ENCODE data around the gene COPRS.
A peak's percentile ranks its signal among the peaks of the same experiment; 100 is the strongest.

Gene COPRS, protein sequence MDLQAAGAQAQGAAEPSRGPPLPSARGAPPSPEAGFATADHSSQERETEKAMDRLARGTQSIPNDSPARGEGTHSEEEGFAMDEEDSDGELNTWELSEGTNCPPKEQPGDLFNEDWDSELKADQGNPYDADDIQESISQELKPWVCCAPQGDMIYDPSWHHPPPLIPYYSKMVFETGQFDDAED

DNA sequence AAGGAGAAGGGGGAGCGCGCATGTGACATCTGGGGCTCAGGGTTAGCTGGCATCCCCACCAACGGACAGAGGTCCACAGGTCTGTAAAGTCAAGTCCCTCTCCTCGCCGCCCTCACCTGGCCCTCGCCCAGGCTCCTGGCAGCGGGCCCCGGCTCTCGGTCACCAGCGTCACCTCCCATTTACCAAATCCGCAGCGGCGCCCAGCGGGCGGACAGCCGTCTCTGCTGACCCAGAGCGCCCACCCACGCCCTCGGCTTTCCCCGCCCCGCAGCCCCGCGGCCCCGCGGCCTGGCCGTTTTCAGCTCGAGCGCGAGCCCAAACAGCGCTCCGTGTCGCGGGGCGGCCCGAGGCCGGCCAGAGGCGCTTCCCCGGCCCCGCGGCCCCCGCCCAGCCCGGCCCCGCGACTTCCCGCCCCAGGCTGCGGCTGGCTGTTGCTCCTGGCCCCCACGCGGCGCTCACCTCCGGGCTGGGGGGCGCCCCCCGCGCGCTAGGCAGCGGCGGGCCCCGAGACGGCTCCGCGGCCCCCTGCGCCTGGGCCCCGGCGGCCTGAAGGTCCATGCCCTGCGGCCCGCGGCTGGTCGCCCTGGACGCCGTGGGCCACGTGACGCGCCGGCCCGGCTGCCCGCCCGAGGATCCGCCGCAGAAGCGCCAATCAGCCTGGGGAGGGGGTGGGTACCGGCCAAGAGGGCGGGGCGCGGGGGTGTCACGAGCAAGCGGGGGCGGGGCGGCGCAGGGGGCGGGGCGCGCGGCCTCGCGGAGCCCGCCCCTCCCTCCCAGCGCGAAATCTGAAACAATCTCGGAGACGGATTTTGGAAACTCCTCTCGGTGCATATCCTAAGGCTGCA lies at the start of gene COPRS:
Gene COPRS, minus strand, starts transcription at position 603 of the 845 bp plus-strand sequence. Its CDS starts 45 bp downstream, at position 558.
- Histone ChIP-seq H3K4me1 (ENCODE audit: insufficient read depth, low read length) (no peaks in the 10 kb centered on the region), H3K9ac (ENCODE audit: low read depth, low read length) (peak within 1 kb of the TSS; percentile 65), H3K9me3 (ENCODE audit: control insufficient read depth, insufficient read depth, low read length) (no peaks in the 10 kb centered on the region), H3K36me3 (ENCODE audit: insufficient read depth, low read length) (peaks cover 7% of the 10 kb centered on the region; the same call in 1 of the 2 replicates)

GRCh38 chr17:31908386-31908785 lies 49.3 kb upstream of the COPRS start:
- Histone ChIP-seq H3K36me3 (ENCODE audit: insufficient read depth, low read length) (no peaks in the 10 kb centered on the region), H3K9me3 (ENCODE audit: control insufficient read depth, insufficient read depth, low read length) (no peaks in the 10 kb centered on the region), H3K4me1 (ENCODE audit: insufficient read depth, low read length) (no peaks in the 10 kb centered on the region), H3K9ac (ENCODE audit: low read depth, low read length) (no peak overlapping the region)

DNA sequence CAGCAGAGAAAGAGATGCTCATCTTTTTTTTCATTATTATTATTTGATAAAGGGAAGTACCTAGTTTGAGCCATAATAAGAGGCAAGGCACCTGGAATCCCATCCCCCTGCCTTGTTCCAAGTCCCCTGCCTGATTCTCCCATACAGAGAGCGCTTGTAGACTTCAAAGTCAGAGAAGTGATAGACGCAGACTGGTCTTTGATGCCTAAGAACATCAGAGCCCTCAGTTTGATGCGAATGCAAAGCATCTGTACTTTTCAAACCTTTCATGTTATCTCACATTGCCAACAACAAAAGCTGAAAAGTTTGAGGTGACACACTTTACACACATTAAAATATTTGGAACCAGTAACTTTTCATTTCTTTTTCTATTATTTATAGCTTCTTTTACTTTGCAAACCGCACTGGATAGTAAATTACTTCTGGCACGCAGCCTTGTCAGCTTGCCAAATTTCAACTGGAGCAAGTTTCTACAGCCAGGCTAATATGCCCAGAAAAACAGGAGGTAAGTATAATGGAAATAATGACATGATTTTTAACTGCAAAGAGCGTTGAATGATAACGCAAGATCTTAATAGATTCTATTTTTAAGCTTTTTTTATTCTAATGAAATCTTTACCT lies 48.4 kb upstream of the COPRS start:
- H3K4me1 ChIP-seq (ENCODE audit: insufficient read depth, low read length): 0 out of 2 replicates have a peak, but pooled peaks cover 1% of the 10 kb centered on the region
- H3K9me3 ChIP-seq (ENCODE audit: control insufficient read depth, insufficient read depth, low read length): no peaks in the 10 kb centered on the region
- H3K9ac ChIP-seq (ENCODE audit: low read depth, low read length): no peak overlapping the region
- H3K36me3 ChIP-seq (ENCODE audit: insufficient read depth, low read length): no peaks in the 10 kb centered on the region

DNA sequence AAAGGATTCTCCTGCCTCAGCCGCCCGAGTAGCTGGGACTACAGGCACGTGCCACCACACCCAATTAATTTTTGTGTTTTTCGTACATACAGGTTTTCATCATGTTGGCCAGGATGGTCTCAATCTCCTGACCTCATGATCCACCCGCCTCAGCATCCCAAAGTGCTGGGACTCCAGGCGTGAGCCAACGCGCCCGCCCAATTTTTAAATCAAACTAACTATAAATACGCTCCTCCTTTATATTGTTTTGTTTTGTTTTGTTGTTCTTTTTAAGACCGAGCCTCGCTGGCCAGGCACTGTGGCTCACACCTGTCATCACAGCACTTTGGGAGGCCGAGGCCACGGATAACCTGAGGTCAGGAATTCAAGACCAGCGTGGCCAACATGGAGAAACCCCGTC lies 44.4 kb upstream of the COPRS start:
- Histone ChIP-seq H3K9ac (ENCODE audit: low read depth, low read length) (no peak overlapping the region), H3K9me3 (ENCODE audit: control insufficient read depth, insufficient read depth, low read length) (no peaks in the 10 kb centered on the region), H3K4me1 (ENCODE audit: insufficient read depth, low read length) (0 out of 2 replicates have a peak, but pooled peaks cover 3% of the 10 kb centered on the region), H3K36me3 (ENCODE audit: insufficient read depth, low read length) (peaks cover 10% of the 10 kb centered on the region; the same call in 1 of the 2 replicates)

- Histone ChIP-seq H3K4me1 (ENCODE audit: insufficient read depth, low read length) (0 out of 2 replicates have a peak, but pooled peaks cover 3% of the 10 kb centered on the region), H3K36me3 (ENCODE audit: insufficient read depth, low read length) (peaks cover 12% of the 10 kb centered on the region), H3K9ac (ENCODE audit: low read depth, low read length) (no peak overlapping the region)
These were observed 43.6 kb upstream of the COPRS start for GRCh38 chr17:31902693-31903092.

GRCh38 chr17:31900877-31901276 lies 41.8 kb upstream of the COPRS start:
- Histone ChIP-seq H3K9me3 (ENCODE audit: control insufficient read depth, insufficient read depth, low read length) (no peaks in the 10 kb centered on the region), H3K36me3 (ENCODE audit: insufficient read depth, low read length) (peaks cover 13% of the 10 kb centered on the region), H3K4me1 (ENCODE audit: insufficient read depth, low read length) (0 out of 2 replicates have a peak, but pooled peaks cover 3% of the 10 kb centered on the region), H3K9ac (ENCODE audit: low read depth, low read length) (peak overlapping the region; percentile 97)

More at GRCh38 chr17:31902693-31903092, 43.6 kb upstream of the COPRS start:
- H3K9me3 ChIP-seq (ENCODE audit: control insufficient read depth, insufficient read depth, low read length): no peaks in the 10 kb centered on the region

DNA sequence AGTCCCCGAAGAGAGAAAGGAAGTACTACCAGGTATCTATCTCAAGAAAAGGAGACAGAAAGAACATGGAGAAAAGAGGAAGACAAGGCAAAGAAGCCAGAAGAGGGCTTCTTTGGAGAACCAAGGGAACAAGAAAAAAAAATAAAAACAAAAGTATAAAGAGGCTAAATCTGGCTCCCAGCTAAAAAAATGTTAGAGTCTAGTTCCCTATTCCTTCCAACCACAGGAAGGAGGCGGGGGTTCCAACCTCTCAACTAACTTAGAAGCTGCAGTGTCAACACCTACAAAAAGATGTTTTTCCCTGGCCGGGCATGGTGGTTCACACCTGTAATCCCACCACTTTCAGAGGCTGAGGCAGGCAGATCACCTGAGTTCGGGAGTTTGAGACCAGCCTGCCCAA lies 29.1 kb upstream of the COPRS start:
- H3K4me1 ChIP-seq (ENCODE audit: insufficient read depth, low read length): no peaks in the 10 kb centered on the region
- peaks cover 23% of the 10 kb centered on the region for H3K36me3 ChIP-seq (ENCODE audit: insufficient read depth, low read length)
- H3K9me3 ChIP-seq (ENCODE audit: control insufficient read depth, insufficient read depth, low read length): no peaks in the 10 kb centered on the region
- H3K9ac ChIP-seq (ENCODE audit: low read depth, low read length): no peak overlapping the region

DNA sequence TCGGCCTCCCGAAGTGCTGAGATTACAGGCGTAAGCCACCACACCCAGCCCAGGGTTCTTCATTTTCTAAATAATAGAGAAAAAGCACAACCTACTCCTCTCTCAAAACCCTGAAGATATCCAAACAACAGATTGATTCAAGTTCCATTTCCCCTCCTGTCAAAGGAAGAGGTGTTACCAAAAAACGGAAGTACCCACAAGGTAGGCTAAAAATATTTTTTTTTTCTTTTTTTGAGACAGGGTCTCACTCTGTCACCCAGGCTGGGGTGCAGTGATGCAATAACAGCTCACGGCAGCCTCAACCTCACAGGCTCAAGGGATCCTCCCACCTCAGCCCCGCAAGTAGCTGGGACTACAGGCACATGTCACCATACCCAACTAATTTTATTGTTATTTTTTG lies 23.5 kb upstream of the COPRS start:
- Histone ChIP-seq H3K36me3 (ENCODE audit: insufficient read depth, low read length) (peaks cover 39% of the 10 kb centered on the region), H3K4me1 (ENCODE audit: insufficient read depth, low read length) (no peaks in the 10 kb centered on the region), H3K9me3 (ENCODE audit: control insufficient read depth, insufficient read depth, low read length) (no peaks in the 10 kb centered on the region), H3K9ac (ENCODE audit: low read depth, low read length) (no peak overlapping the region)

DNA sequence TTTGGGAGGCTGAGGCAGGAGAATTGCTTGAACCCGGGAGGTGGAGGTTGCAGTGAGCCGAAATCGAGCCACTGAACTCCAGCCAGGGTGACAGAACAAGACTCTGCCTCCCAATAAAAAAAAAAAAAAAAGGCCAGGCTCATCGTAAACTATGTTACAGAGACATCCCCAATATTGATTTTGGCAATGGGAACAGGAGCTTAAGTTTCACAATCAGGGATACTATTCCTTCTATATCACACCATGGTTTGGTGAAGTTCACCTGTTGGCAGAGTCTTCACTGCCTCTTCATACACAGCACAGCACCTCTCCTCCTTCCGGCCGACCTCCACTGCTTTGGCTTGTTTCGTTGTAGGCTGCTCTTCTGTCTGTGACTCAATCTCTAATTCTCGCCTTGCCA lies 21.3 kb upstream of the COPRS start:
- H3K36me3 ChIP-seq (ENCODE audit: insufficient read depth, low read length): peaks cover 37% of the 10 kb centered on the region
- H3K9me3 ChIP-seq (ENCODE audit: control insufficient read depth, insufficient read depth, low read length): no peaks in the 10 kb centered on the region
- H3K4me1 ChIP-seq (ENCODE audit: insufficient read depth, low read length): no peaks in the 10 kb centered on the region
- no peak overlapping the region for H3K9ac ChIP-seq (ENCODE audit: low read depth, low read length)

DNA sequence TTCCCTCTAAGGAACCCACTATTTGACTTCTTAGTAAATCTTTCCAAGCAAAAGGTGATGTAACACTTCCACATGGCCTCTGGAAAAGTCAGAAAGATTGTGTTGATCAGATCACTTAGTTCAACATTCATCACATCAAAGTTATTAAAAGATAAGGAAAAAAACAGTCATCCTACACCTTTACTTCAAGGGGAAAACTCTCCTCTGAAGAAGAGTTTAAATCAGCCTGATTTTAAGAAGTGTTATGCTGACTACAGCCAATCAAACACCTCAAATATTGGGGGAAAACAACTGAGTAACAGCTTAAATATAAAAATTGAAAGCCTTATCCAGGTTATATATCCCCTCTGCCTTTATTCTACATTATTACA lies 19.6 kb upstream of the COPRS start:
- H3K4me1 ChIP-seq (ENCODE audit: insufficient read depth, low read length): no peaks in the 10 kb centered on the region
- H3K9me3 ChIP-seq (ENCODE audit: control insufficient read depth, insufficient read depth, low read length): no peaks in the 10 kb centered on the region
- H3K9ac ChIP-seq (ENCODE audit: low read depth, low read length): no peak overlapping the region
- H3K36me3 ChIP-seq (ENCODE audit: insufficient read depth, low read length): peaks cover 35% of the 10 kb centered on the region

DNA sequence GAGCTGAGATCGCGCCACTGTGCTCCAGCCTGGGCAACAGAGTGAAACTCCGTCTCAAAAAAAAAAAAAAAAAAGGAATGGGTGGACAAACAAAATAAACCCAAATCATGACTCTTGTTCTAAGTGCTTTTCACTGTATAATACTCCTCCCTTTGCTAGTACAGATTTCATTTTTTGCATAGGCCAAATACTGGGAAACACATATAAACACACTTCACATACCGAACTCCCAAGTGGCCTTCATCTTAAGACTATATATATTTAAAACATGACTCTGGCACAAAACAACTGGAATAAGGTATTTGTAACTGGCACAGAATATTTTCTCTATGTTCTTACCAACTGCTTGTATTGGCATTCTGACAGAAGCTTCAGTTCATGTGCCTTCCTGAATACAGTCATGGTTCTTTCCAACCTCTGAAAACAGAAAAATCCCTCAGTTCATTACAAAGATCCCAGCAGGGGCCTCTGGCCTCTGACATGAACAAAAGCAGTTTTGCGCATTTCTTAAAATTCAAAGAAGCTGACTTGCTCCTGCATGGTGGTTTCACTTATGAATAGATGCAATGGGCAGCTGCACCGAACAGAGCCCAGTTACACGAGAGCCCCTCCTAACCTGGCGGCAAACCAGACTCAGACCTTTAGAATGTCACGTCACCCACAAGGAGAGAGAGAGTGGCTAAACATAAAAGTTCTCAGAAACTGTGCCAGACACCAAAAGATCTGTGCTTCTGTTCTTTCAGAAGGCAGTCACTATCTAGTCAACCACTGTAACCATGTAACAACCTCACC lies 19.1 kb upstream of the COPRS start:
- peaks cover 38% of the 10 kb centered on the region for H3K36me3 ChIP-seq (ENCODE audit: insufficient read depth, low read length)
- H3K9ac ChIP-seq (ENCODE audit: low read depth, low read length): no peak overlapping the region
- H3K4me1 ChIP-seq (ENCODE audit: insufficient read depth, low read length): no peaks in the 10 kb centered on the region
- H3K9me3 ChIP-seq (ENCODE audit: control insufficient read depth, insufficient read depth, low read length): no peaks in the 10 kb centered on the region

GRCh38 chr17:31877341-31877740 lies 18.3 kb upstream of the COPRS start:
- no peaks in the 10 kb centered on the region for H3K9me3 ChIP-seq (ENCODE audit: control insufficient read depth, insufficient read depth, low read length)
- H3K36me3 ChIP-seq (ENCODE audit: insufficient read depth, low read length): peaks cover 38% of the 10 kb centered on the region
- H3K4me1 ChIP-seq (ENCODE audit: insufficient read depth, low read length): no peaks in the 10 kb centered on the region
- no peak overlapping the region for H3K9ac ChIP-seq (ENCODE audit: low read depth, low read length)

GRCh38 chr17:31875081-31875480 lies 16.0 kb upstream of the COPRS start:
- H3K9ac ChIP-seq (ENCODE audit: low read depth, low read length): no peak overlapping the region
- no peaks in the 10 kb centered on the region for H3K9me3 ChIP-seq (ENCODE audit: control insufficient read depth, insufficient read depth, low read length)
- H3K4me1 ChIP-seq (ENCODE audit: insufficient read depth, low read length): no peaks in the 10 kb centered on the region
- peaks cover 32% of the 10 kb centered on the region for H3K36me3 ChIP-seq (ENCODE audit: insufficient read depth, low read length)
